ENCODE results near the gene SENP8.
"Not testable (repeated sequence)": the region's sequence is repeated elsewhere in the genome, so short reads cannot be mapped to it uniquely, and the experiment has no call there.

SENP8 gene

GRCh38 chr15:72155635-72156616 lies 37.7 kb downstream of the SENP8 start:
- peak; percentile 83 for DNase-seq

- no peak for DNase-seq
These were observed 38.7 kb downstream of the SENP8 start for GRCh38 chr15:72156928-72157327.

GRCh38 chr15:72160696-72161245 lies 42.6 kb downstream of the SENP8 start:
- DNase-seq: no peak

GRCh38 chr15:72161361-72162132 lies 43.3 kb downstream of the SENP8 start:
- no peak for DNase-seq

GRCh38 chr15:72162569-72162968 lies 44.4 kb downstream of the SENP8 start:
- DNase-seq: no peak

- DNase-seq: no peak
These were observed 45.5 kb downstream of the SENP8 start for GRCh38 chr15:72163719-72164118.

GRCh38 chr15:72166716-72167417 lies 48.7 kb downstream of the SENP8 start:
- no peak for DNase-seq

- no peak for DNase-seq
These were observed 49.2 kb downstream of the SENP8 start for GRCh38 chr15:72167445-72167844.

GRCh38 chr15:72168131-72168807 lies 50.1 kb downstream of the SENP8 start:
- no peak for DNase-seq

- DNase-seq: no peak
These were observed 50.6 kb downstream of the SENP8 start for GRCh38 chr15:72168808-72169190.

GRCh38 chr15:72169236-72169920 lies 51.2 kb downstream of the SENP8 start:
- no peak for DNase-seq

GRCh38 chr15:72169921-72170611 lies 51.9 kb downstream of the SENP8 start:
- no peak for DNase-seq

GRCh38 chr15:72170691-72171090 lies 52.5 kb downstream of the SENP8 start:
- no peak for DNase-seq

- not testable (repeated sequence) for DNase-seq
These were observed 53.8 kb downstream of the SENP8 start for GRCh38 chr15:72171978-72172377.

GRCh38 chr15:72172796-72173195 lies 54.6 kb downstream of the SENP8 start:
- DNase-seq: no peak

- no peak for DNase-seq
These were observed 55.2 kb downstream of the SENP8 start for GRCh38 chr15:72173401-72173800.

- DNase-seq: no peak
These were observed 55.8 kb downstream of the SENP8 start for GRCh38 chr15:72173864-72174550.

- DNase-seq: no peak
These were observed 56.5 kb downstream of the SENP8 start for GRCh38 chr15:72174551-72175165.

GRCh38 chr15:72175186-72176044 lies 57.2 kb downstream of the SENP8 start:
- no peak for DNase-seq

Measured in activated naive CD4-positive, alpha-beta T cell treated with Interleukin-2 at 50 U/mL for 16 hours (primary cell).